DOHH2 (cell line): ENCODE results near the gene CCDC24.

Source experiments
- H3F3A ChIP-seq: fragments of 200-600 bp; sonication (generic), shearing (Covaris generic); 2 replicates; pipeline ENCODE4 v1.6.0; 2016; ENCODE audit warnings: antibody characterized with exemption, mild to moderate bottlenecking; ENCODE audit not compliant: control insufficient read depth, insufficient read depth
- H3K27ac ChIP-seq: fragments of 200-600 bp; sonication (generic); 2 replicates; pipeline ENCODE4 v1.5.1; 2014; ENCODE audit warnings: low read depth, mild to moderate bottlenecking, low read length, moderate library complexity
- H3K27me3 ChIP-seq: fragments of 200-600 bp; sonication (generic); 2 replicates; pipeline ENCODE4 v1.6.1; 2014; ENCODE audit warnings: mild to moderate bottlenecking, low read length, mixed read lengths; ENCODE audit not compliant: control insufficient read depth
- H3K36me3 ChIP-seq: fragments of 200-600 bp; sonication (generic); 2 replicates; pipeline ENCODE4 v1.6.1; 2014; ENCODE audit warnings: mild to moderate bottlenecking, low read length, moderate library complexity, mixed read lengths; ENCODE audit not compliant: control insufficient read depth
- H3K4me1 ChIP-seq: fragments of 200-600 bp; sonication (generic); 2 replicates; pipeline ENCODE4 v1.6.1; 2014; ENCODE audit warnings: mild to moderate bottlenecking, low read length, mixed read lengths; ENCODE audit not compliant: control insufficient read depth
- H3K4me2 ChIP-seq: fragments of 200-600 bp; sonication (generic); 2 replicates; pipeline ENCODE4 v1.6.0; 2014; ENCODE audit warnings: mild to moderate bottlenecking, low read length, moderate library complexity
- H3K4me3 ChIP-seq: fragments of 200-600 bp; sonication (generic); 2 replicates; pipeline ENCODE4 v1.5.1; 2014; ENCODE audit warnings: mild to moderate bottlenecking, low read length, mixed read lengths
- H3K79me2 ChIP-seq: fragments of 200-600 bp; sonication (generic); 2 replicates; pipeline ENCODE4 v1.6.1; 2014; ENCODE audit warnings: mild to moderate bottlenecking, low read length, mixed read lengths; ENCODE audit not compliant: control insufficient read depth
- H3K9me2 ChIP-seq: fragments of 200-600 bp; sonication (generic); replicated peaks from 2 replicates; pipeline ENCODE4 v1.6.1; 2014; ENCODE audit warnings: mild to moderate bottlenecking, low read length, mixed read lengths; ENCODE audit not compliant: control insufficient read depth
- H3K9me3 ChIP-seq: fragments of 200-600 bp; sonication (generic); 2 replicates; pipeline ENCODE4 v1.6.1; 2014; ENCODE audit warnings: antibody characterized with exemption, low read length, mixed read lengths; ENCODE audit not compliant: control insufficient read depth, insufficient read depth
- H4K20me1 ChIP-seq: fragments of 200-600 bp; sonication (generic); 2 replicates; pipeline ENCODE4 v1.6.0; 2014; ENCODE audit warnings: low read depth, mild to moderate bottlenecking, antibody characterized with exemption, low read length, moderate library complexity; ENCODE audit not compliant: control insufficient read depth, insufficient read depth
- EZH2phosphoT487 ChIP-seq: fragments of 200-600 bp; sonication (generic); IDR thresholded peaks from 2 replicates; pipeline ENCODE4 v1.6.1; 2017; ENCODE audit warnings: borderline replicate concordance, mild to moderate bottlenecking, antibody characterized with exemption, low read length, moderate library complexity, mixed read lengths
- TF ChIP-seq, protein P1 (sequence below): fragments of 200-600 bp; sonication (generic); IDR thresholded peaks from one replicate; pipeline ENCODE4 v1.5.1; 2014; ENCODE audit warnings: antibody characterized with exemption, mild to moderate bottlenecking, low read depth, low read length; ENCODE audit not compliant: poor library complexity, severe bottlenecking

Gene CCDC24

DNA sequence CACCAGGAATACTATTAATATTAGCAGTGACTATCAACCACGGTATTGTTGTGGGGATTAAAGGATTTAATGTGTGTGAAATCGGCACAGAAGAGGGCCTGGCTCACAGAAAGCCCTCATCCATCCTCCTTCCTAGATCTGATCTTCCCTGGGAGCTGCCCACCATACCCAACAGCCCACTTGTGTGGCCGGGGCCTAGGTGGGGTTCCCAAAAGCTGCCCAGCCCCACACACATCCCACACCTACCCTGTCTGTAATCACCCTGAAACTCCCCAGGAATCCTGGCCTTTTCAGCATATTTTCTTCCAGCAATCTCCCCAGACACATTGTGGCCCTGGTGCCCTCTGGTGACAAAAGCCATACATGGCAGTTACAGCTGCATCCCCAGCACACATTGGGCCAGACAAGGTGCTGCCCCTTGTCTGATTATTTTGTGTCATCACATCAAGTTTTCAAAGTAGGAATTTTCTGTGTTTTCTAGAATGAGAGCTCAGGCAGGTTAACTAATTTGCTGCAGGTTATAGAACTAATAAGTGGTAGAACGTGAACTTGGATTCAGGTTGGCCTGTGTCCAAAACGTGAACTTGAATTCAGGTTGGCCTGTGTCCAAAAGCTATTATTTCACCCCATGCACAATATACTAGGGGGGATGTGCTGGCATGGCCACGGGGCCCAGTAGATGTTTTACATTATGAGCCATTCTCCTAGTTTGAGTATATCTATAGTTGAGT is 45.2 kb downstream of the CCDC24 start:
- no peaks in the 10 kb centered on the region for H3K9me2 ChIP-seq
- peaks cover 11% of the 10 kb centered on the region for H3K4me1 ChIP-seq
- H3K4me3 ChIP-seq, result no peak overlapping the region
- no peaks in the 10 kb centered on the region for H4K20me1 ChIP-seq
- no peak overlapping the region for H3K4me2 ChIP-seq
- no peaks in the 10 kb centered on the region for H3K9me3 ChIP-seq
- H3K79me2 ChIP-seq, result no peaks in the 10 kb centered on the region
- no peaks in the 10 kb centered on the region; the same call in 1 of the 2 replicates for H3F3A ChIP-seq
- H3K27ac ChIP-seq, result no peak overlapping the region
- peaks cover 15% of the 10 kb centered on the region for H3K27me3 ChIP-seq
- TF ChIP-seq EZH2phosphoT487, result no peak
- TF ChIP-seq, protein P1, sequence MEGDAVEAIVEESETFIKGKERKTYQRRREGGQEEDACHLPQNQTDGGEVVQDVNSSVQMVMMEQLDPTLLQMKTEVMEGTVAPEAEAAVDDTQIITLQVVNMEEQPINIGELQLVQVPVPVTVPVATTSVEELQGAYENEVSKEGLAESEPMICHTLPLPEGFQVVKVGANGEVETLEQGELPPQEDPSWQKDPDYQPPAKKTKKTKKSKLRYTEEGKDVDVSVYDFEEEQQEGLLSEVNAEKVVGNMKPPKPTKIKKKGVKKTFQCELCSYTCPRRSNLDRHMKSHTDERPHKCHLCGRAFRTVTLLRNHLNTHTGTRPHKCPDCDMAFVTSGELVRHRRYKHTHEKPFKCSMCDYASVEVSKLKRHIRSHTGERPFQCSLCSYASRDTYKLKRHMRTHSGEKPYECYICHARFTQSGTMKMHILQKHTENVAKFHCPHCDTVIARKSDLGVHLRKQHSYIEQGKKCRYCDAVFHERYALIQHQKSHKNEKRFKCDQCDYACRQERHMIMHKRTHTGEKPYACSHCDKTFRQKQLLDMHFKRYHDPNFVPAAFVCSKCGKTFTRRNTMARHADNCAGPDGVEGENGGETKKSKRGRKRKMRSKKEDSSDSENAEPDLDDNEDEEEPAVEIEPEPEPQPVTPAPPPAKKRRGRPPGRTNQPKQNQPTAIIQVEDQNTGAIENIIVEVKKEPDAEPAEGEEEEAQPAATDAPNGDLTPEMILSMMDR, result peak; percentile 86
- H3K36me3 ChIP-seq, result no peaks in the 10 kb centered on the region

DNA sequence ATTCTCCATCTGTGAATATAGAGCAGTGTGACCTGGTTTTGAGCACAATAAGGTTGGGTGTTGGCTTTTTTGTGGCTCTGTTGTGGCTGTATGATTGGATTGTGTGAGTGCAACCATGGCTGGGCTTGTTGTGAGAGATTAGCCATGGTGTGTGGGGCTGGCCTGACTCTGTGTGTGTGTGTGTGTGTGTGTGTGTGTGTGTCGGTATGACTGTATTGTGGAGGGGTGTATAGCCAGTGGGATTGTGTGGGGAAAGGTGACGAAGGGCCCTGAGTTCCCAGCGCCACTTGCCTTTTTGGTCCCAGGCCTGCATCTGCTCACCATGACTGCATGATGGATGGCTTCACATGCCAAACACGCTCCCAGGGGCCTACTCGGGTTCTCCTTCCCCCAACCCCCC is 45.8 kb downstream of the CCDC24 start:
- Histone ChIP-seq H4K20me1 (no peaks in the 10 kb centered on the region), H3K27ac (no peak overlapping the region), H3K79me2 (no peaks in the 10 kb centered on the region), H3K9me3 (no peaks in the 10 kb centered on the region), H3F3A (no peaks in the 10 kb centered on the region; the same call in 1 of the 2 replicates), H3K27me3 (peaks cover 10% of the 10 kb centered on the region), H3K4me2 (no peak overlapping the region), H3K36me3 (no peaks in the 10 kb centered on the region), H3K4me3 (no peak overlapping the region), H3K9me2 (no peaks in the 10 kb centered on the region), H3K4me1 (peaks cover 9% of the 10 kb centered on the region)
- TF ChIP-seq, protein P1, result no peak

DNA sequence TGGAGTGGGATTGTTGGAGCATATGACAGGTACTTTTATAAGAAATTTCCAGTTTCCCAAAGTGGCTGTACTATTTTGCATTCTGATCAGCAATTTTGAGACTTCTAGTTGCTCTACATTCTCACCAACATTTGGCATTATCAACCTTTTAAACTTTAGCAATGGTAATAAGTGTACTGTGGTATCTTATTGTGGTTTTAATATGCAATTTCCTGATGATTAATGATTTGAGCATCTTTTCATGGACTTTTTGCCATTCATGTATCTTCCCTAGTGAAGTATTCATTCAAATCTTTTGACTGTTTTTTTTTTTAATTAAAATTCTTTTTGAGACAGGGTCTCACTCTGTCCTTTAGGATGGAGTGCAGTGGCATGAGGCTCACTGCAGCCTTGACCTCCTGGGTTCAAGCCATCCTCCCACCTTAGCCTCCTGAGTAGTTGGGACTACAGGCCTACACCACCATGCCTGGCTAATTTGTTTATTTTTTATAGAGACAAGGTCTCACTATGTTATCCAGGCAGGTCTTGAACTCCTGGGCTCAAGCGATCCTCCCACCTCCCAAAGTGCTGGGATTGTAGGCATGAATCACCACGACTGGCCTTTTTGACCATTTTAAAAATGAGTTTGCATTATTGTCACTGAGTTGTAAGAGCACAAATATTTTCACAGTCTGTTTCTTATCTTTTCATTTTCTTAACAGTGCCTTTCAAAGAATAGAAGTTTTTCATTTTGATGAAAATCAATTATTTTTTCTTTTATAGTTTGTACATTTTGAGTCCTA is 47.7 kb downstream of the CCDC24 start:
- Histone ChIP-seq H3K36me3 (no peaks in the 10 kb centered on the region), H3K4me1 (peaks cover 9% of the 10 kb centered on the region), H3K79me2 (no peaks in the 10 kb centered on the region), H3K27me3 (peaks cover 12% of the 10 kb centered on the region), H3K9me3 (no peaks in the 10 kb centered on the region), H3K4me2 (no peak overlapping the region), H3K27ac (no peak overlapping the region), H3K9me2 (no peaks in the 10 kb centered on the region), H3K4me3 (no peak overlapping the region), H3F3A (no peaks in the 10 kb centered on the region), H4K20me1 (no peaks in the 10 kb centered on the region)
- TF ChIP-seq, protein P1, result no peak
- TF ChIP-seq EZH2phosphoT487, result no peak
